Measurements from ENCODE around the gene IFNA8. TPM values are rescaled to one million over a fixed set of nuclear protein-coding genes. Genes with fewer than 3 reads are reported as not detected.

Gene IFNA8
- total and polyA plus RNA-seq, 2 experiments from 2014 or later = not detected

DNA sequence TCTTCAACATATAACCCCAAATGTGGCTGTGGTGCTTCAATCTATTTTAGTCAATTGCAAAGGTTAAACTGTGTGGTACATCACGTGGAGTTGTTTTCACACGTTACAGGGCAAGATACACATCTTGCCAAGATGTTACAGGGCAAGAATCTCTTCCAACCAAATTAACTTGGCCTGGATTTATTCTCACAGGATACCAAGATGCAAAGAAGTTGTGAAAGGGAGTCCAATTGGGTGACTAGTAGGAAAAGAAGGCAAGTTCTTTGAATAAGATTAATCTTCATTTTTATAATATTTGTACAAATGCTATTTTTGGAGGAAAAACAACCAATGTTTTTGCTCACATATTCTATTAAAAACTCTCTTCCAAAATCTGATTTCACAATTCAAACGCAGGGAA is 4.8 kb upstream of the IFNA8 start:
- Histone ChIP-seq H3K4me3 (no peak overlapping the region), H3K27ac (ENCODE audit: low read depth) (no peak overlapping the region), H3K4me2 (no peak overlapping the region), H2AFZ (no peak overlapping the region), H3K9me2 (ENCODE audit: insufficient read depth) (no peaks in the 10 kb centered on the region; the same call in 1 of the 2 replicates), H3K79me2 (replicated peaks; ENCODE audit: insufficient read depth) (no peaks in the 10 kb centered on the region), H3K4me1 (ENCODE audit: insufficient read depth) (peaks cover 4% of the 10 kb centered on the region; the same call in 1 of the 2 replicates), H3K36me3 (ENCODE audit: insufficient read depth) (no peaks in the 10 kb centered on the region), H4K20me1 (replicated peaks; ENCODE audit: insufficient read depth) (no peaks in the 10 kb centered on the region), H3K27me3 (ENCODE audit: insufficient read depth) (peaks cover 34% of the 10 kb centered on the region), H3F3A (replicated peaks; ENCODE audit: low read depth) (no peaks in the 10 kb centered on the region; the same call in 1 of the 2 replicates)
- peaks cover 19% of the 10 kb centered on the region for H3K27me3 Mint-ChIP-seq (ENCODE audit: insufficient read depth, low read depth, poor library complexity)
- DNase-seq (ENCODE audit: low spot score) (no peak), ATAC-seq (no peak)
- no peaks in the 10 kb centered on the region for H3K36me3 Mint-ChIP-seq (ENCODE audit: low read depth)
- no peak overlapping the region for H3K4me3 Mint-ChIP-seq
- no peak overlapping the region for H3K27ac Mint-ChIP-seq
- H3K9me3 Mint-ChIP-seq = no peaks in the 10 kb centered on the region
- TF ChIP-seq ZNF114 (CRISPR knock-in tag; IDR thresholded peaks at IDR 0.05) (no peak), CREB1 (CRISPR knock-in tag; IDR thresholded peaks at IDR 0.05; ENCODE audit: low read depth) (no peak), EZH2phosphoT487 (IDR thresholded peaks at IDR 0.05; ENCODE audit: unreplicated experiment) (no peak), STAT1 (IDR thresholded peaks at IDR 0.05; ENCODE audit: unreplicated experiment) (no peak), JUNB (IDR thresholded peaks at IDR 0.05; ENCODE audit: unreplicated experiment) (no peak), NANOG (IDR thresholded peaks at IDR 0.05; ENCODE audit: borderline replicate concordance) (no peak), POLR2AphosphoS5 (IDR thresholded peaks at IDR 0.05; ENCODE audit: low read depth) (no peak)
- TF ChIP-seq, protein P1, sequence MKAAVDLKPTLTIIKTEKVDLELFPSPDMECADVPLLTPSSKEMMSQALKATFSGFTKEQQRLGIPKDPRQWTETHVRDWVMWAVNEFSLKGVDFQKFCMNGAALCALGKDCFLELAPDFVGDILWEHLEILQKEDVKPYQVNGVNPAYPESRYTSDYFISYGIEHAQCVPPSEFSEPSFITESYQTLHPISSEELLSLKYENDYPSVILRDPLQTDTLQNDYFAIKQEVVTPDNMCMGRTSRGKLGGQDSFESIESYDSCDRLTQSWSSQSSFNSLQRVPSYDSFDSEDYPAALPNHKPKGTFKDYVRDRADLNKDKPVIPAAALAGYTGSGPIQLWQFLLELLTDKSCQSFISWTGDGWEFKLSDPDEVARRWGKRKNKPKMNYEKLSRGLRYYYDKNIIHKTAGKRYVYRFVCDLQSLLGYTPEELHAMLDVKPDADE (IDR thresholded peaks at IDR 0.05) = no peak
- peaks cover 12% of the 10 kb centered on the region; the same call in 2 of the 3 replicates for H3K4me1 Mint-ChIP-seq

DNA sequence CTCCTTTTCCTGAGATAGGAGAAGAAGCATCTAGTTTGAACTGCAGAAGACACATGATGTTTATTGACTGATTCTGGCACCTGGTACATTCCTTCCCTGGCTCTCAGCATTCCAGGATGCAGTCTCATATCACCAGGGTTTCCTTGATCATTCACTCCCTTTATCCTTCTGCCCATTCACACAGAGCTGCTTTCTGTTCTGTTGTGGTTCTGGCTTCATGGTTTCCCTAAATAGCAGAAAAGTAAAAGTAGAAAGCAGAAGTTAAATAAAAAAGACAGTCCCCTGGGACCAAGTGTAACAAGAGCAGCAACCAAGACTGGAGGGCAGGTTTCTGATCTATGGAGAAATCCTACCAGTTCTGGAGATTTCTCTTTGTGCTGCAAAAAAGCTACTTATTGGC is 3.2 kb downstream of the IFNA8 start:
- H3K4me1 ChIP-seq (ENCODE audit: insufficient read depth) = no peaks in the 10 kb centered on the region
- Mint-ChIP-seq H3K4me3 (no peak overlapping the region), H3K9me3 (no peaks in the 10 kb centered on the region), H3K4me1 (no peaks in the 10 kb centered on the region; the same call in 1 of the 3 replicates), H3K36me3 (ENCODE audit: low read depth) (no peaks in the 10 kb centered on the region), H3K27ac (no peak overlapping the region), H3K27me3 (ENCODE audit: insufficient read depth, low read depth, poor library complexity) (no peaks in the 10 kb centered on the region)
- no peaks in the 10 kb centered on the region for H3K27me3 ChIP-seq (ENCODE audit: insufficient read depth)
- TF ChIP-seq POLR2AphosphoS5 (IDR thresholded peaks at IDR 0.05; ENCODE audit: low read depth) = no peak
- TF ChIP-seq, protein P1 (IDR thresholded peaks at IDR 0.05) = no peak
- TF ChIP-seq CREB1 (CRISPR knock-in tag; IDR thresholded peaks at IDR 0.05; ENCODE audit: low read depth) = no peak
- TF ChIP-seq, protein P2, sequence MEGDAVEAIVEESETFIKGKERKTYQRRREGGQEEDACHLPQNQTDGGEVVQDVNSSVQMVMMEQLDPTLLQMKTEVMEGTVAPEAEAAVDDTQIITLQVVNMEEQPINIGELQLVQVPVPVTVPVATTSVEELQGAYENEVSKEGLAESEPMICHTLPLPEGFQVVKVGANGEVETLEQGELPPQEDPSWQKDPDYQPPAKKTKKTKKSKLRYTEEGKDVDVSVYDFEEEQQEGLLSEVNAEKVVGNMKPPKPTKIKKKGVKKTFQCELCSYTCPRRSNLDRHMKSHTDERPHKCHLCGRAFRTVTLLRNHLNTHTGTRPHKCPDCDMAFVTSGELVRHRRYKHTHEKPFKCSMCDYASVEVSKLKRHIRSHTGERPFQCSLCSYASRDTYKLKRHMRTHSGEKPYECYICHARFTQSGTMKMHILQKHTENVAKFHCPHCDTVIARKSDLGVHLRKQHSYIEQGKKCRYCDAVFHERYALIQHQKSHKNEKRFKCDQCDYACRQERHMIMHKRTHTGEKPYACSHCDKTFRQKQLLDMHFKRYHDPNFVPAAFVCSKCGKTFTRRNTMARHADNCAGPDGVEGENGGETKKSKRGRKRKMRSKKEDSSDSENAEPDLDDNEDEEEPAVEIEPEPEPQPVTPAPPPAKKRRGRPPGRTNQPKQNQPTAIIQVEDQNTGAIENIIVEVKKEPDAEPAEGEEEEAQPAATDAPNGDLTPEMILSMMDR (conservative IDR thresholded peaks at IDR 0.05; ENCODE audit: low read depth in 2 of 2) = no peak
- no peak for TF ChIP-seq EZH2 (IDR thresholded peaks at IDR 0.05; ENCODE audit: low read depth, unreplicated experiment)
- TF ChIP-seq ZNF114 (CRISPR knock-in tag; IDR thresholded peaks at IDR 0.05) = no peak
- no peak for TF ChIP-seq NANOG (IDR thresholded peaks at IDR 0.05; ENCODE audit: borderline replicate concordance)
- no peak for TF ChIP-seq EZH2phosphoT487 (IDR thresholded peaks at IDR 0.05; ENCODE audit: unreplicated experiment)
- no peak for TF ChIP-seq STAT1 (IDR thresholded peaks at IDR 0.05; ENCODE audit: unreplicated experiment)
- H3K36me3 ChIP-seq (ENCODE audit: insufficient read depth) = no peaks in the 10 kb centered on the region
- no peak for DNase-seq (ENCODE audit: low spot score)
- H3K27ac ChIP-seq (ENCODE audit: low read depth) = no peak overlapping the region
- no peak overlapping the region for H3K4me2 ChIP-seq
- H4K20me1 ChIP-seq (replicated peaks; ENCODE audit: insufficient read depth) = no peaks in the 10 kb centered on the region
- H3K79me2 ChIP-seq (replicated peaks; ENCODE audit: insufficient read depth) = no peaks in the 10 kb centered on the region
- H2AFZ ChIP-seq = no peak overlapping the region
- ATAC-seq = no peak
- H3K4me3 ChIP-seq = no peak overlapping the region
- no peaks in the 10 kb centered on the region for H3F3A ChIP-seq (replicated peaks; ENCODE audit: low read depth)
- H3K9me2 ChIP-seq (ENCODE audit: insufficient read depth) = no peaks in the 10 kb centered on the region; the same call in 1 of the 2 replicates

Data from GM23338 (cell line).